PFSK-1 (cell line): ENCODE measurements around the gene TLR5.

Source experiments
- FOXP2 ChIP-seq: optimal IDR thresholded peaks from 2 replicates; pipeline ENCODE3; 2011; ENCODE audit warnings: borderline replicate concordance, control low read depth, inconsistent platforms; ENCODE audit not compliant: insufficient read depth; ENCODE audit errors: extremely low read length, extremely low read depth
- POLR2AphosphoS5 ChIP-seq: IDR thresholded peaks from 2 replicates; pipeline ENCODE4 v1.6.1; 2012; ENCODE audit warnings: low read depth, mild to moderate bottlenecking, control low read depth, low read length, moderate library complexity
- SIN3A ChIP-seq: IDR thresholded peaks from 2 replicates; pipeline ENCODE4 v1.6.1; 2012; ENCODE audit warnings: mild to moderate bottlenecking, low read length, moderate library complexity, borderline replicate concordance; ENCODE audit not compliant: insufficient read depth
- TAF1 ChIP-seq: IDR thresholded peaks from 2 replicates; pipeline ENCODE4 v1.6.1; 2012; ENCODE audit warnings: low read length, control low read depth, borderline replicate concordance; ENCODE audit not compliant: insufficient read depth
- TF ChIP-seq, protein P1 (sequence below), 2 experiments: IDR thresholded peaks; 2 replicates each; pipeline versions ENCODE4 v1.6.1 to v1.8.0; 2011 to 2012; ENCODE audit warnings: low read depth in 2 of 2, low read length in 2 of 2, control low read depth in 1 of 2, inconsistent platforms in 1 of 2, mild to moderate bottlenecking in 1 of 2, moderate library complexity in 1 of 2; ENCODE audit not compliant: insufficient read depth in 1 of 2

The TLR5 gene

DNA sequence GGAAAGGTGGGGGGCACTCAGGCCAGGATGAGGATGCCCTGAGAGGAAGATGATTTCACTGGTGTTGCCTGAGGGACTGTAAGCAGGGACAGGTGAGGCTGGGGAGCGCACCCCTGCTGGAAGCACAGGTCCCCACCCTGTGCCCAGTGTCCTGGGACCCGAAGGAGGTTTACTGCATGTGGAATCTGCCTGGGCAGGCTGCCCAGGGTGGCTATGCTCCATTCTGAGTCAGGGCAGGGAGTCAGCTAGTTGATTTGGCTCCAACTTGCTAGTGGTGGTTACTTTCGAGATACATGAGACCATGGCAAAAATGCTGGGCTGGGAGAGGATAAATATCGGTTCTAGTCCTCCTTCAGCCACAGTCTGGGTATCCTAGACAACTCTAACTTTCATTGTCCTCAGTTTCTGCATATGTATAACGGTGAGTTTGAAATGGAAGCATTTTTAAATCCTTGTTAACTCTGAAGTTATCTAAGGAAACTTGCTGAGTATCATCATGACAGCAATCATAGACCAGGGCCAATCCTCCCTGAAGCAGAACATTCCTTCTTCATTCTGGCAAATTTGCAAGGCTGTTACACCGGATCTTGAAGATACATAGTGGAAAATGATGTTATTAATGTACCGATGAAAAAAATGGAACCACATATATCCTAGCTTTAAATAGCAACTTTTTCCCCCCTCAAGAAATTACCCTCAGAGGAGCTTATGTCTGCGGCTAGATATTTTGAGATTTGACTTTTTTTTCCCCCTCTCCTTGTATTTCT, 7.7 kb downstream of the TLR5 start:
- TF ChIP-seq SIN3A (no peak), TAF1 (no peak), POLR2AphosphoS5 (no peak), FOXP2 (no peak)
- TF ChIP-seq, protein P1, sequence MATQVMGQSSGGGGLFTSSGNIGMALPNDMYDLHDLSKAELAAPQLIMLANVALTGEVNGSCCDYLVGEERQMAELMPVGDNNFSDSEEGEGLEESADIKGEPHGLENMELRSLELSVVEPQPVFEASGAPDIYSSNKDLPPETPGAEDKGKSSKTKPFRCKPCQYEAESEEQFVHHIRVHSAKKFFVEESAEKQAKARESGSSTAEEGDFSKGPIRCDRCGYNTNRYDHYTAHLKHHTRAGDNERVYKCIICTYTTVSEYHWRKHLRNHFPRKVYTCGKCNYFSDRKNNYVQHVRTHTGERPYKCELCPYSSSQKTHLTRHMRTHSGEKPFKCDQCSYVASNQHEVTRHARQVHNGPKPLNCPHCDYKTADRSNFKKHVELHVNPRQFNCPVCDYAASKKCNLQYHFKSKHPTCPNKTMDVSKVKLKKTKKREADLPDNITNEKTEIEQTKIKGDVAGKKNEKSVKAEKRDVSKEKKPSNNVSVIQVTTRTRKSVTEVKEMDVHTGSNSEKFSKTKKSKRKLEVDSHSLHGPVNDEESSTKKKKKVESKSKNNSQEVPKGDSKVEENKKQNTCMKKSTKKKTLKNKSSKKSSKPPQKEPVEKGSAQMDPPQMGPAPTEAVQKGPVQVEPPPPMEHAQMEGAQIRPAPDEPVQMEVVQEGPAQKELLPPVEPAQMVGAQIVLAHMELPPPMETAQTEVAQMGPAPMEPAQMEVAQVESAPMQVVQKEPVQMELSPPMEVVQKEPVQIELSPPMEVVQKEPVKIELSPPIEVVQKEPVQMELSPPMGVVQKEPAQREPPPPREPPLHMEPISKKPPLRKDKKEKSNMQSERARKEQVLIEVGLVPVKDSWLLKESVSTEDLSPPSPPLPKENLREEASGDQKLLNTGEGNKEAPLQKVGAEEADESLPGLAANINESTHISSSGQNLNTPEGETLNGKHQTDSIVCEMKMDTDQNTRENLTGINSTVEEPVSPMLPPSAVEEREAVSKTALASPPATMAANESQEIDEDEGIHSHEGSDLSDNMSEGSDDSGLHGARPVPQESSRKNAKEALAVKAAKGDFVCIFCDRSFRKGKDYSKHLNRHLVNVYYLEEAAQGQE (IDR thresholded peaks at IDR 0.05; ENCODE audit: insufficient read depth in 1 of 2, low read depth in 2 of 2, low read length in 2 of 2) = no peak

DNA sequence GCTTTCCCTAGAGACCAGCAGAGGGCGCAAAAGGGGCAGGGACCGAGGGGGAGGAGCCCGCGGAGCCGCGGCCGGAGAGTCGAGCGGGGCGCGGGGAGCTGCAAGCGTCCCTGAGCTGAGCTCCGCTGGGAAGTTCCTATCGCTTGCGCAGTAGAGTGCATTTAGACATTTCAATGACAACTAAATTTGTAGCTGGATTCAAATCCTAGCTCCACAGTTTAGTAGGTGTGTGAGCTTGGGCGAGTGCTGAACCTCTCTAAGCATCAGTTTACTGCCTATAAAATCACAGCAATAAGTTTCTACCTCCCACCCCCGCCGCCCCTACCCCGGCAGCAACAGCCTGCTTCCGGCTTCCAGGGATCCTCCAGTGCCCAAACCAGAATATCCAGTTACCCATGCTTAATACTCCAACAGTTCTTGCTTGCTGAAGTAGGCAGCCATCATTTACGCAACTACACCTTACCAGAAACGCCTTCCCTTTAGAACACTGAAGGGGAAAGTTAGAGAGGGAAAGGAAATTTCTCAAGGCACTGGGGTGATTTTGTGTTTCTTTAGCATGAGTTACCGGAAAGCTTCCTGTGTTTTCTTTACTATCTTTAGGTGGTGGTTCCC, 9.1 kb downstream of the TLR5 start:
- TF ChIP-seq POLR2AphosphoS5 (no peak), FOXP2 (no peak)
- TF ChIP-seq, protein P1 (IDR thresholded peaks at IDR 0.05; ENCODE audit: insufficient read depth in 1 of 2, low read depth in 2 of 2, low read length in 2 of 2) = no peak

DNA sequence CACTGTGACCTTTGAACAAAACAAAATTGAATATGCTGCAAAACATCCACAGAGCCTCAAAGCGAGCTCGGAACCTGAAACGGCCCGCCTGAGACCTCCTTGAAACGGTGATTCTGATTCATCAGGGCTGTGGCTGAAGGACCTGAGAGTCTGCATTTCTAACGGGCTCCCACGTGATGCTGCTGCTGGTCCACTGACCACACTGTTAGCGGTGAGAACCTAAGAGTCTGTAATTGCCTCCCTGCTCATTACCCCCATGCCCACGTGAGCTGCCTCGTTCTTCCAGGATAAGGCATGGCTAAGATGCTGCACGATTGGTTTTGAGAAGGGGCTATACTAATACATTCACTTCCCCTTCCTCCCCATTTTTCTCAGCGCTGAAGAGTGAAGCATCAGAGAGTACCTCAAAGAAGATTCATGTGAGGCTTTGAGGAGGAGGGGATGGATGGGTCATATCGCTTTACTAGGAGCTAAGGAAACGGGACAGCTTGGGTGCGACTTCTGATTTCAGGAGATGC, 9.7 kb downstream of the TLR5 start:
- TF ChIP-seq, protein P1 (IDR thresholded peaks at IDR 0.05; ENCODE audit: insufficient read depth in 1 of 2, low read depth in 2 of 2, low read length in 2 of 2) = no peak
- TF ChIP-seq FOXP2 (no peak), TAF1 (no peak), SIN3A (no peak), POLR2AphosphoS5 (no peak)

DNA sequence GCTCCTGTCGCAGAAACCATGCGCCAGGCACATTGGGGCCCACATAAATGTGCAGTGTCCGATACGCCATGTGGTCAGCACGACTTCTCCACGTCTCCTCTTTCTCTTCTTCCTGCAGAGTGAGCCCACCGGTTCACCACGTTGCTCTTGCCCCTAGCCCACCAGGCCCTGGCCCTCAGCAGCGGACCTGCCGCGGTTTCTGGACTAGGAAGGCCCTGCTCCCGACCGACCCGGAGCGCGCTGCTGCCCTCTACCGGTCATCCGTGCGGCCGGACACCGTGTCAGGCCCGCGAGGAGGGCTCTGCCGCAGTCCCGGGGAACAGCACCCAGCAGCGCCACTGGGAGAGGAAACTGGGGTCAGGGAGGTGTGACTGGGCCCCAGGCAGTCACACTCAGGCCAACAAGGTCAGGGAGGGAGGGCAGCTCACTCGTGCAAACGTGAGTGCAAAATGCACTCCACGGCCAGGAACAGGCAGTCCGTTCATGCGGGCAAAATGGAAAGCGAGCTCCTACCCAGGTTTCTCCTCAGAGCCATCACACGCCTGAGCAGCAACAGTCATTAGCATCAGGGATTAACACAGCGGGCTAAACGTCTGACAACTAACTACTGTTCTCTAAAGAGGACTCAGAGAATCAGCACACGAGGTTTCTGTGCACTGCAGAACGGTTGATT, 13.7 kb downstream of the TLR5 start:
- no peak for TF ChIP-seq SIN3A
- no peak for TF ChIP-seq FOXP2
- TF ChIP-seq POLR2AphosphoS5 = no peak
- TF ChIP-seq, protein P1 (IDR thresholded peaks at IDR 0.05; ENCODE audit: insufficient read depth in 1 of 2, low read depth in 2 of 2, low read length in 2 of 2) = no peak
- TF ChIP-seq TAF1 = no peak
